Measurements from ENCODE around the gene SLC30A9. TPM values are rescaled to one million over a fixed set of nuclear protein-coding genes. Genes with fewer than 3 reads are reported as not detected.
A peak's percentile ranks its signal among the peaks of the same experiment; 100 is the strongest.

SLC30A9 gene
- total and polyA plus RNA-seq, 8 donors = 6.2 to 31.2 (median 24.1) TPM

DNA sequence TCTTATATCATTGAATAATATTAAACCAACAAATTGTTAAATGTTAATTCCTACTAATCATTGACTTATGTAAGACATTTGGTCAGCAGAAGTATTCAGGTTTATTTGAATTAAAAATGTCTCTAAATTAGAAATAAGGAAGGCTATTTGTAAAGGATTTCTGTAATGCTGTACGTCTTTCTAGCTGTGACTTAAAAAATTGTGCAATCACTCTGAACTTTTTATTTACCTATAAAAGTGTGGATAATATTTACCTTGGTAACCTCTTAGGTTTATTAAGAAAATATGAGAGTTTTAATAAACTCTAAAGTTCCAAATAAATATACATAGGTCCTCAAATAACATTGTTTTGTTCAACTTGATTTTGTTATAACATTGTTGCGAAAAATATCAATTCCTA is 76.9 kb downstream of the SLC30A9 start:
- Histone ChIP-seq H3K4me1 (no peaks in the 10 kb centered on the region), H3K27me3 (no peaks in the 10 kb centered on the region), H3K9me3 (no peaks in the 10 kb centered on the region), H3K36me3 (peaks cover 0 to 31% (median 0%) of the 10 kb centered on the region in 3 donors), H3K4me3 (no peak overlapping the region), H3K27ac (no peak overlapping the region)
- ATAC-seq = no peak
- WGBS, 2 donors = 49 to 50% methylated on average over 2 of the region's 2 CpGs
- intact Hi-C loops (cut with DNase I) = no loop called here
- no peak for TF ChIP-seq CTCF (IDR thresholded peaks at IDR 0.05)
- FAIRE-seq = peak; percentile 51
- no peak for DNase-seq

DNA sequence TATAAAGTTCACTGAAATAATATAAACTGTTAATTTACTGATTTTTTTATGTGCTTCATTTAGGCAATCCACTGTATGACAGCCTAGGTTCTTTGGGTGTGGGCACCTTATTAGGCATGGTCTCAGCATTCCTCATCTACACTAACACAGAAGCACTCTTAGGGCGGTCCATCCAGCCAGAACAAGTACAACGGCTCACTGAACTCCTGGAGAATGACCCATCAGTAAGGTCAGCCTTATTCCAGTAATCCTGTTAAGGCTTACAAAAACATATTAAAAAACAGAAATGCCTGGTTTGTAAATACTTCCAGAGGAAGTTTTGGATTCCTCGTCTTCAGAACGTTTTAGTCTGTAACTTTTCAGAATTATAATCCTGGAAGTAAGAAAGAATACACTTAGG is 80.1 kb downstream of the SLC30A9 start:
- Histone ChIP-seq H3K27me3 (no peaks in the 10 kb centered on the region), H3K4me3 (no peak overlapping the region), H3K27ac (no peak overlapping the region), H3K36me3 (peaks cover 0 to 31% (median 0%) of the 10 kb centered on the region in 3 donors), H3K4me1 (no peaks in the 10 kb centered on the region), H3K9me3 (no peaks in the 10 kb centered on the region)
- no peak for DNase-seq
- no peak for FAIRE-seq
- TF ChIP-seq CTCF (IDR thresholded peaks at IDR 0.05) = no peak
- intact Hi-C loops (cut with DNase I) = no loop called here
- no peak for ATAC-seq
- 88 to 94% methylated on average over 4 of the region's 4 CpGs for WGBS, 2 donors

DNA sequence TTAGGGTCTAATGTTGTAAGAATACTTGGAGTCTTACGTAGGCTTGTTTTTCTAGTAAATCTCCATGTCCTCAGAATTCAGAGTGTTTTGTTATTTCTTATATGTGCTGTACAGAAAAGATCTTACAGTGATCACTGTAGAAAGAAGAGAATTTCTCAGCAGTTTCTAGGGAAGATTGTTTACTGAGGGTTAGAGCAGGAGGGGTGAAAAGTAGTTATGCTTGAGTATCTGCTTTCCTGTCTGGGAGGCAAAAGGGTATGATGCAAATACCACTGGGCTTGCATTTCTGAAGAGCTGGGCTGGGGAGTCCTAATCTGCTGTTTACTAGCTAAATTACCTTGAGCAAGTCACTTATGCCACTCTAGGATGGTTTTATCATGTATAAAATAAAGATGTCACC is 84.0 kb downstream of the SLC30A9 start:
- H3K27me3 ChIP-seq = no peaks in the 10 kb centered on the region
- DNase-seq (no peak), FAIRE-seq (no peak), ATAC-seq (no peak)
- H3K9me3 ChIP-seq = no peaks in the 10 kb centered on the region
- TF ChIP-seq CTCF (IDR thresholded peaks at IDR 0.05) = no peak
- no peak overlapping the region for H3K27ac ChIP-seq
- intact Hi-C loops (cut with DNase I) = no loop called here
- H3K36me3 ChIP-seq = peaks cover 0 to 20% (median 0%) of the 10 kb centered on the region in 3 donors
- no peaks in the 10 kb centered on the region for H3K4me1 ChIP-seq
- H3K4me3 ChIP-seq = no peak overlapping the region
- WGBS, 2 donors = 92 to 100% methylated on average over 1 of the region's 1 CpG

GRCh38 chr4:42078184-42078801 is 88.0 kb downstream of the SLC30A9 start:
- DNase-seq (no peak), ATAC-seq (no peak), FAIRE-seq (peak; percentile 69)
- TF ChIP-seq CTCF (IDR thresholded peaks at IDR 0.05) = no peak
- intact Hi-C loops (cut with DNase I) = no loop called here
- Histone ChIP-seq H3K36me3 (peaks cover 0 to 8% (median 0%) of the 10 kb centered on the region in 3 donors), H3K4me1 (no peaks in the 10 kb centered on the region), H3K9me3 (no peaks in the 10 kb centered on the region), H3K4me3 (no peak overlapping the region), H3K27ac (no peak overlapping the region), H3K27me3 (no peaks in the 10 kb centered on the region)

GRCh38 chr4:42080306-42080705 is 90.0 kb downstream of the SLC30A9 start:
- no peak for ATAC-seq
- 97 to 98% methylated on average over 3 of the region's 3 CpGs for WGBS, 2 donors
- no peaks in the 10 kb centered on the region for H3K4me1 ChIP-seq
- no peak for DNase-seq
- H3K27me3 ChIP-seq = no peaks in the 10 kb centered on the region
- no peak overlapping the region for H3K4me3 ChIP-seq
- no peaks in the 10 kb centered on the region for H3K9me3 ChIP-seq
- no peak for TF ChIP-seq CTCF (IDR thresholded peaks at IDR 0.05)
- no peak for FAIRE-seq
- H3K27ac ChIP-seq = no peak overlapping the region
- intact Hi-C loops (cut with DNase I) = no loop called here
- peaks cover 0 to 8% (median 0%) of the 10 kb centered on the region in 3 donors for H3K36me3 ChIP-seq
